22Rv1 (cell line): Measurements from ENCODE around the gene TUSC7.

Source experiments
- CTCF ChIP-seq: fragments of 450-650 bp; IDR thresholded peaks from 2 replicates; pipeline ENCODE4 v1.5.1; 2017; ENCODE audit warnings: mild to moderate bottlenecking
- ZFX ChIP-seq: fragments of 450-650 bp; IDR thresholded peaks from 2 replicates; pipeline ENCODE4 v1.6.1; 2017; ENCODE audit warnings: antibody characterized with exemption, borderline replicate concordance

- TF ChIP-seq CTCF: no peak
- TF ChIP-seq ZFX: no peak
Measured at GRCh38 chr3:116671151-116671550, 38.4 kb upstream of the TUSC7 start.
